SK-N-SH (cell line): ENCODE measurements around the gene ROBO1. TPM values are rescaled to one million over a fixed set of nuclear protein-coding genes. Genes with fewer than 3 reads are reported as not detected.

Source experiments
- CTCF ChIA-PET: fragments of 300-600, 350-600 bp; formaldehyde crosslinking; extraction: SDS; loops from one replicate; lab custom pipeline; 2021; lab: Yijun Ruan, JAX
- POLR2A ChIA-PET: fragments of 350-600 bp; sonication (Branson Sonifier 250); formaldehyde crosslinking; extraction: SDS; loops from one replicate; lab custom pipeline; 2020; ENCODE audit warnings: antibody characterized with exemption, inconsistent platforms; lab: Yijun Ruan, JAX
- DNase-seq: peaks from one replicate; pipeline ENCODE4 v3.0.0; 2012
- H2AFZ ChIP-seq: fragments of 200-600 bp; sonication (generic); 2 replicates; pipeline ENCODE4 v1.8.1; 2016; ENCODE audit warnings: antibody characterized with exemption, mild to moderate bottlenecking, low read depth
- H3F3A ChIP-seq: fragments of 200-600 bp; sonication (generic); replicated peaks from 2 replicates; pipeline ENCODE3; 2016; ENCODE audit warnings: antibody characterized with exemption, mild to moderate bottlenecking; ENCODE audit not compliant: insufficient read depth
- H3K27ac ChIP-seq, 2 experiments: fragments of 200-500 bp in 1 of 2; fragments of 200-600 bp in 1 of 2; sonication (Bioruptor generic) in 1 of 2; sonication (generic), shearing (Covaris generic) in 1 of 2; 2 replicates each; pipeline versions ENCODE4 v1.5.1 to v1.6.1; 2014 to 2016; ENCODE audit warnings: low read depth in 2 of 2, inconsistent platforms in 1 of 2, low read length in 1 of 2, mild to moderate bottlenecking in 1 of 2, mixed read lengths in 1 of 2
- H3K27me3 ChIP-seq: fragments of 200-600 bp; sonication (generic), shearing (Covaris generic); 2 replicates; pipeline ENCODE4 v1.6.1; 2016; ENCODE audit warnings: mixed run types; ENCODE audit not compliant: insufficient read depth
- H3K36me3 ChIP-seq, 2 experiments: fragments of 200-500 bp in 1 of 2; fragments of 200-600 bp in 1 of 2; sonication (Bioruptor generic) in 1 of 2; sonication (generic) in 1 of 2; replicated peaks in 1 of 2; 2 replicates each; pipeline versions ENCODE3 to v1.5.1; 2014 to 2016; ENCODE audit warnings: low read length in 1 of 2, mild to moderate bottlenecking in 1 of 2; ENCODE audit not compliant: insufficient read depth in 2 of 2, control insufficient read depth in 1 of 2
- H3K4me1 ChIP-seq, 2 experiments: fragments of 200-500 bp in 1 of 2; fragments of 200-600 bp in 1 of 2; sonication (Bioruptor generic) in 1 of 2; sonication (generic), shearing (Covaris generic) in 1 of 2; 2 replicates each; pipeline versions ENCODE4 v1.5.1 to v1.6.1; 2014 to 2016; ENCODE audit warnings: low read depth in 1 of 2, low read length in 1 of 2, mixed run types in 1 of 2; ENCODE audit not compliant: insufficient read depth in 2 of 2, control insufficient read depth in 1 of 2
- H3K4me2 ChIP-seq: fragments of 200-600 bp; sonication (generic), shearing (Covaris generic); 2 replicates; pipeline ENCODE4 v1.6.1; 2017; ENCODE audit warnings: mixed run types
- H3K4me3 ChIP-seq, 2 experiments: fragments of 200-500 bp in 1 of 2; fragments of 200-600 bp in 1 of 2; sonication (Bioruptor generic) in 1 of 2; sonication (generic), shearing (Covaris generic) in 1 of 2; 2 replicates each; pipeline versions ENCODE4 v1.5.1 to v1.8.1; 2014 to 2016; ENCODE audit warnings: low read depth in 2 of 2, inconsistent platforms in 1 of 2, low read length in 1 of 2, mild to moderate bottlenecking in 1 of 2, mixed read lengths in 1 of 2, moderate library complexity in 1 of 2
- H3K79me2 ChIP-seq: fragments of 200-600 bp; sonication (generic); 2 replicates; pipeline ENCODE4 v1.8.1; 2017; ENCODE audit warnings: mild to moderate bottlenecking; ENCODE audit not compliant: insufficient read depth
- H3K9ac ChIP-seq: fragments of 200-600 bp; sonication (generic); 2 replicates; pipeline ENCODE4 v1.6.1; 2017; ENCODE audit warnings: mixed run types
- H3K9me2 ChIP-seq: fragments of 200-600 bp; sonication (generic); 2 replicates; pipeline ENCODE4 v1.6.1; 2017; ENCODE audit warnings: mixed run types
- H3K9me3 ChIP-seq: fragments of 200-600 bp; sonication (generic); 2 replicates; pipeline ENCODE4 v1.6.1; 2017; ENCODE audit warnings: mixed run types, mild to moderate bottlenecking, moderate library complexity
- H4K20me1 ChIP-seq: fragments of 200-600 bp; sonication (generic); 2 replicates; pipeline ENCODE4 v1.6.1; 2017; ENCODE audit warnings: mild to moderate bottlenecking, mixed run types; ENCODE audit not compliant: insufficient read depth
- EP300 ChIP-seq, 2 experiments: IDR thresholded peaks; 2 replicates each; pipeline versions ENCODE4 v1.4.0 to v1.6.1; 2012; ENCODE audit warnings: borderline replicate concordance in 1 of 2, low read depth in 1 of 2, low read length in 1 of 2
- FOSL2 ChIP-seq: IDR thresholded peaks from 2 replicates; pipeline ENCODE4 v1.4.0; 2012; ENCODE audit warnings: low read depth, mild to moderate bottlenecking, moderate library complexity, borderline replicate concordance
- FOXJ3 ChIP-seq: sonication (generic); formaldehyde crosslinking; IDR thresholded peaks from 2 replicates; pipeline ENCODE4 v1.5.1; 2020; ENCODE audit warnings: mild to moderate bottlenecking, missing genetic modification reagents
- JUND ChIP-seq: IDR thresholded peaks from 2 replicates; pipeline ENCODE4 v1.4.0; 2012
- MEF2A ChIP-seq: IDR thresholded peaks from 2 replicates; pipeline ENCODE4 v1.4.0; 2012; ENCODE audit warnings: low read depth, borderline replicate concordance
- NRF1 ChIP-seq: IDR thresholded peaks from 2 replicates; pipeline ENCODE4 v1.6.1; 2012; ENCODE audit warnings: low read depth, mild to moderate bottlenecking, low read length
- POLR2AphosphoS5 ChIP-seq: IDR thresholded peaks from 2 replicates; pipeline ENCODE4 v1.6.1; 2012; ENCODE audit warnings: low read depth, low read length
- RAD21 ChIP-seq: IDR thresholded peaks from 2 replicates; pipeline ENCODE4 v1.6.1; 2012; ENCODE audit warnings: mild to moderate bottlenecking, low read length
- RCOR1 ChIP-seq: fragments of 150-350 bp; IDR thresholded peaks from 2 replicates; pipeline ENCODE4 v1.6.1; 2017; ENCODE audit warnings: antibody characterized with exemption, low read length
- REST ChIP-seq: IDR thresholded peaks from 2 replicates; pipeline ENCODE4 v1.6.1; 2012; ENCODE audit warnings: mild to moderate bottlenecking, low read depth, low read length, moderate library complexity
- RXRA ChIP-seq: IDR thresholded peaks from 2 replicates; pipeline ENCODE4 v1.4.0; 2012; ENCODE audit warnings: low read depth, mild to moderate bottlenecking, borderline replicate concordance
- SIN3A ChIP-seq: IDR thresholded peaks from 2 replicates; pipeline ENCODE4 v1.6.1; 2012; ENCODE audit warnings: low read depth, mild to moderate bottlenecking, low read length, moderate library complexity, borderline replicate concordance
- TAF1 ChIP-seq: IDR thresholded peaks from 2 replicates; pipeline ENCODE4 v1.6.1; 2012; ENCODE audit warnings: low read depth, mild to moderate bottlenecking, low read length, moderate library complexity, borderline replicate concordance
- TCF12 ChIP-seq: IDR thresholded peaks from 2 replicates; pipeline ENCODE4 v1.4.0; 2012
- YY1 ChIP-seq: IDR thresholded peaks from 2 replicates; pipeline ENCODE4 v1.4.0; 2012; ENCODE audit warnings: low read depth, mild to moderate bottlenecking
- ZBTB33 ChIP-seq: IDR thresholded peaks from 2 replicates; pipeline ENCODE4 v1.4.0; 2012; ENCODE audit warnings: low read depth, borderline replicate concordance
- WGBS: methylation state at CpG from one replicate; pipeline ENCODE4 v1.1.6; 2017; ENCODE audit warnings: low lambda C conversion rate; 5-methylcytosine and 5-hydroxymethylcytosine counted together
- polyA plus RNA-seq, 3 experiments: library from polyadenylated mRNA; depleted of rRNA; stranded (reverse); fragments of >200 nt; gene quantifications; 2 replicates each; pipeline ENCODE4 v1.2.3, GENCODE V29; 2012
- TF ChIP-seq, protein P1 (sequence below): fragments of 150-350 bp; IDR thresholded peaks from 2 replicates; pipeline ENCODE4 v1.6.1; 2017; ENCODE audit warnings: antibody characterized with exemption, low read length, low read depth, borderline replicate concordance
- TF ChIP-seq, protein P2 (sequence below): IDR thresholded peaks from 2 replicates; pipeline ENCODE4 v1.4.0; 2012; ENCODE audit warnings: low read depth, borderline replicate concordance

ROBO1 gene
- polyA plus RNA-seq, 1 of the 3 experiments (the other 2 are of a cell fraction): 22.7 TPM

GRCh38 chr3:79672731-79673130, 95.1 kb downstream of the ROBO1 start:
- no peak overlapping the region for H3K4me3 ChIP-seq
- H3K79me2 ChIP-seq: no peaks in the 10 kb centered on the region
- no peaks in the 10 kb centered on the region for H3K9me3 ChIP-seq
- H4K20me1 ChIP-seq: no peaks in the 10 kb centered on the region
- no peak overlapping the region for H3K4me2 ChIP-seq
- POLR2A ChIA-PET: no interaction called here
- no peak overlapping the region for H3K27ac ChIP-seq
- no peaks in the 10 kb centered on the region for H3F3A ChIP-seq
- H3K36me3 ChIP-seq: no peaks in the 10 kb centered on the region
- WGBS: 49% methylated on average over 2 of the region's 2 CpGs
- no peaks in the 10 kb centered on the region for H3K9me2 ChIP-seq
- no peaks in the 10 kb centered on the region for H3K4me1 ChIP-seq
- H3K27me3 ChIP-seq: no peaks in the 10 kb centered on the region
- no peak for DNase-seq
- TF ChIP-seq FOSL2 (no peak), EP300 (IDR thresholded peaks at IDR 0.05; ENCODE audit: borderline replicate concordance in 1 of 2, low read depth in 1 of 2, low read length in 1 of 2) (no peak), YY1 (no peak), FOXJ3 (CRISPR knock-in tag) (no peak), MEF2A (no peak), RXRA (no peak), JUND (no peak), SIN3A (no peak), TAF1 (no peak), RAD21 (no peak), REST (no peak), NRF1 (no peak), POLR2AphosphoS5 (no peak), RCOR1 (no peak), ZBTB33 (no peak), TCF12 (no peak)
- TF ChIP-seq, protein P1, sequence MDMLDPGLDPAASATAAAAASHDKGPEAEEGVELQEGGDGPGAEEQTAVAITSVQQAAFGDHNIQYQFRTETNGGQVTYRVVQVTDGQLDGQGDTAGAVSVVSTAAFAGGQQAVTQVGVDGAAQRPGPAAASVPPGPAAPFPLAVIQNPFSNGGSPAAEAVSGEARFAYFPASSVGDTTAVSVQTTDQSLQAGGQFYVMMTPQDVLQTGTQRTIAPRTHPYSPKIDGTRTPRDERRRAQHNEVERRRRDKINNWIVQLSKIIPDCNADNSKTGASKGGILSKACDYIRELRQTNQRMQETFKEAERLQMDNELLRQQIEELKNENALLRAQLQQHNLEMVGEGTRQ: no peak
- TF ChIP-seq, protein P2, sequence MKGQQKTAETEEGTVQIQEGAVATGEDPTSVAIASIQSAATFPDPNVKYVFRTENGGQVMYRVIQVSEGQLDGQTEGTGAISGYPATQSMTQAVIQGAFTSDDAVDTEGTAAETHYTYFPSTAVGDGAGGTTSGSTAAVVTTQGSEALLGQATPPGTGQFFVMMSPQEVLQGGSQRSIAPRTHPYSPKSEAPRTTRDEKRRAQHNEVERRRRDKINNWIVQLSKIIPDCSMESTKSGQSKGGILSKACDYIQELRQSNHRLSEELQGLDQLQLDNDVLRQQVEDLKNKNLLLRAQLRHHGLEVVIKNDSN: no peak
- no peak overlapping the region for H3K9ac ChIP-seq
- CTCF ChIA-PET: no interaction called here
- H2AFZ ChIP-seq: no peak overlapping the region
